Urinary bladder (tissue), 4 donors: ENCODE data around the gene NBEA. TPM values are rescaled to one million over a fixed set of nuclear protein-coding genes. Genes with fewer than 3 reads are reported as not detected.

ENCODE experiments used
- DNase-seq: peaks from one replicate; pipeline ENCODE4 v3.0.0-alpha.2; 2015; ENCODE audit errors: extremely low spot score
- H3K27ac ChIP-seq: one replicate; pipeline ENCODE4 v1.5.1; 2013; ENCODE audit warnings: low read depth, mild to moderate bottlenecking, moderate library complexity
- H3K36me3 ChIP-seq: one replicate; pipeline ENCODE4 v1.6.1; 2013; ENCODE audit warnings: mild to moderate bottlenecking, moderate library complexity; ENCODE audit not compliant: insufficient read depth
- H3K4me1 ChIP-seq: one replicate; pipeline ENCODE4 v1.6.1; 2013; ENCODE audit warnings: mild to moderate bottlenecking, moderate library complexity; ENCODE audit not compliant: insufficient read depth
- H3K4me3 ChIP-seq: one replicate; pipeline ENCODE4 v1.5.1; 2013; ENCODE audit warnings: low read depth, low read length
- WGBS: extraction: QIAGEN DNeasy Blood & Tissue Kit; methylation state at CpG from one replicate; pipeline ENCODE4 v1.1.7; 2013; 5-methylcytosine and 5-hydroxymethylcytosine counted together
- polyA plus RNA-seq: library from polyadenylated mRNA; stranded (reverse); fragments of 200-250 nt; gene quantifications from one replicate; pipeline ENCODE4 v1.2.3, GENCODE V29; 2013
- total RNA-seq: library from RNA; depleted of rRNA; stranded (reverse); fragments of >200 nt; gene quantifications from one replicate; pipeline ENCODE4 v1.2.3, GENCODE V29; 2014
- donor health status: healthy with polysubstance abuse.
- donor health status: healthy.

Gene NBEA
- total and polyA plus RNA-seq, 2 donors: 16.9 to 84.3 TPM

DNA sequence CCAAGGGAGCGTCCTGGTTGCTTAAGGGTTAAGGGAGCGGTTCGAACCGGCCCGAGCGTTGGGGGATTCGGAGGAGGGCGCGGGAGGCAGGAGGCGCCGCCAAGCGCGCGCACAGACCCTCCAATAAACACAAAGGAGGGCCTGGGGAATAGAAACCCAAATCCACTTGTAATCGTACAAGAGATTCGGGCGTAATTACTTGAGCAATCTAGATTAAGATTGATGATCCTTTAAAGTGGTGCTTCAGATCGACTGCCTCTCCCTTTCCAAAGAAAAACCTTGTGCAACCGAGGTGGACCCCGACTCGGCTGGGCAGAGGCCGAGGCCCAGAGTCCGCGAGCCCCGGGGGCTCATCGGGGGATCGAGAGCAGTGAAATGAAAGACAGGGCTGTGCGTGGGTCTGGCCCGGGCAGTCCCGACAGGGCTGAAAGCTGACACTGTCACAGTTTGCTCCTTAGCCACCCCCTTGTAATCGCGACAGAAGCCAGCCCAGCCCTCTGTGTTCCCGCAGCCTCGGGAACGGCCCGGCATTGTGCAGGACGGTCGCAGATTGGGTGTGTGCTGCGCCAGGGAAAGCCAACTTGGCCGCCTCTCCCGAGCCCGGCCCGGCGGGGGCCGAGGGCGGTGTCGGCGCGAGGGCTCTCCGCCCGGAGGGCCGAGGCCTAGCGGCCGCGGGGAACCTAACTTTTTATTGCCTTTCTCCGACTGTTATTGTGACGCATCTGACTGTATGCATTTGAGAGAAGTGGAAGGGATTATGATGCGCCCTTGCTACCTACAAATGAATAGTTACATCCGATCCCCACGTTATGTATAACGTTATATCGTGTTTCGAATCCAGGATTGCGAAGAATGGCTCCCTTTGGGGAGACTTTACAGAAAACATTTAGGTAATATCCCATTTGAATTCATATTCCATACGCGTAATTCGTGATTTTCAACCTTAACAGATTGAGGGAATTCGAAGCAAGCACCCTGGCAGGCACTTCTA, 528.9 kb downstream of the NBEA start:
- Histone ChIP-seq H3K4me1 (no peaks in the 10 kb centered on the region), H3K27ac (peak overlapping the region; percentile 76), H3K4me3 (peak overlapping the region; percentile 46), H3K36me3 (no peaks in the 10 kb centered on the region)
- no peak for DNase-seq
- WGBS: 23% methylated on average over 68 of the region's 68 CpGs

DNA sequence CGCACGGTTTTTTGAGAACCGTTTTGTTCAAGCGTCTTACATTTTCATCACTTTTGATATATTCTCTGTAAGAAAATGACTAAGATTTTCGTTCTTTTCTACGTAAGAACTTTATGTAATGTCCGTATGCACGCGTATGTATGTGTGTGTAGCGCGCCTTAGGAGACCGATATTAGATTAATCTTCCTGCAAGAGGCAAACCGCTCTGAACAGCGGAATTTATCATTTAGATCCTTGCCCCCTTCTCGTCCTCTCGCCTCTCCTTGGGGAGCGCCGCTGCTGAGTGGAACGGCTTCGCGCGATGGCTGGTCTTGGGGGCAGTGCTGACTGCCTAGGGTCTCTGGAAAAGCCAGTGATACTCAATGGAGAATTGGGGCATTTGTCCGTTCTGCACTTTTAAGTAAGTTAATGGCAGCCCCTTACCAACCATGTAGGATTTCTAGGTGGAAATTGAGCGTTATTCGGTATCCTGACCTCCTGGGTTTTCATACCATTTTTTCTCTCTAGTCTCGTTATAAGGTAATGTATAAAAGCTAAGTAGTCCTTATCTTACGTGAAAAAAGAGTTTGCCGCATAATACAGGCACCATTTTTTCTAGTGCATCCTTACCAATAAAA, 529.7 kb downstream of the NBEA start:
- DNase-seq: no peak
- WGBS: 67% methylated on average over 28 of the region's 28 CpGs
- Histone ChIP-seq H3K27ac (peak overlapping the region; percentile 6), H3K4me1 (no peaks in the 10 kb centered on the region), H3K4me3 (no peak overlapping the region), H3K36me3 (no peaks in the 10 kb centered on the region)

DNA sequence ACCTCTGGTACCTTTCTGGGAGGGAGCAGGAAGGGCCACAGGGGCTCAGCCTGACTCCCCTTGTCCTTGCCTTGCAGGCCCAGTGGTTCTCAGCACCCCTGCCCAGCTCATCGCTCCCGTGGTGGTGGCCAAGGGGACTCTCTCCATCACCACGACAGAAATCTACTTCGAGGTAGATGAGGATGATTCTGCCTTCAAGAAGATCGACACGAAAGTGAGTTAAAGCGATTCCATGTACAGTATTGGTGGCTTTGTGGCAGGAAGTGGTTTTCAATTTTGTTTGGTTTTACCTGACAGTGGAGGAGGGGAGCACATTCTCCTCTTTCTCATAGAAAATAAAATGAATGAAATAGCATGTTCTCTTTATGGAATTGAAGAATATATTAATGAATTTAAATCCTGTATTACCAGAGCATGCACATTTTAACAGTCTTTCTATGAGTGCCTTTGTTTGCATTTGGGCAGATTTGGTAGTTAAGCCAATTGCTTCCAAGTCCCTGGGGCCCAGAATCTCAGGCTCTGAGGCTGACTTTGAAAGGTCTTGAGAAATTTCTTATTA, 530.3 kb downstream of the NBEA start:
- H3K4me3 ChIP-seq: no peak overlapping the region
- WGBS: 77% methylated on average over 7 of the region's 7 CpGs

DNA sequence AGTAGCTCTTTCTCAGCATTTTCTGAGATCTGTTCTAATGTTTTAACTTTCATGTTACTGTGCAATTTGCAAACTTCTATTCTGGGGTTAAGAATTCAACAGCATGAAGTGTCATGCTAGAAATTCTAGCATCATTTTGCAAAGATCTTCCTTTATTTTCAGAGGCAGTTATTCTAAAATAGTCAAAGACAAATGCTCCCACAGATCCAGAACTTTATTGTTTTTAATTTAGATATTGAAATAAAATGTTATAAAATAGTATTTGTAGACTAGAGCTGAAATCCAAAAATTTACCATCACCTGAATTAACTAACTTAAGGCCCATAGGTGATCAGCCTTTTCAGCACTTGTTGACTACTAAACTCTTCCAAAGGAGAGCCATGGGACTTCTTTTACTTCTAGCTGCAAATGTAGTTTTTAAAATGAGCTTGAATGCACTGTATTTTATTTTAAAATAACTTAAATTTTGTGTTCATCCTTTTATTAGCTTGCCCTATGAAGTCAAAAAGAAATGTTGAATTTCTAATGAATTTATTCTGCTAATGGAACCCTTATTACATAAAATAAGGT, 531.2 kb downstream of the NBEA start:
- Histone ChIP-seq H3K4me3 (no peak overlapping the region), H3K36me3 (no peaks in the 10 kb centered on the region), H3K4me1 (no peaks in the 10 kb centered on the region), H3K27ac (no peak overlapping the region)
- no peak for DNase-seq

More for the DNA sequence above, 530.3 kb downstream of the NBEA start:
- no peak for DNase-seq
- H3K36me3 ChIP-seq: no peaks in the 10 kb centered on the region
- no peak overlapping the region for H3K27ac ChIP-seq
- H3K4me1 ChIP-seq: no peaks in the 10 kb centered on the region

DNA sequence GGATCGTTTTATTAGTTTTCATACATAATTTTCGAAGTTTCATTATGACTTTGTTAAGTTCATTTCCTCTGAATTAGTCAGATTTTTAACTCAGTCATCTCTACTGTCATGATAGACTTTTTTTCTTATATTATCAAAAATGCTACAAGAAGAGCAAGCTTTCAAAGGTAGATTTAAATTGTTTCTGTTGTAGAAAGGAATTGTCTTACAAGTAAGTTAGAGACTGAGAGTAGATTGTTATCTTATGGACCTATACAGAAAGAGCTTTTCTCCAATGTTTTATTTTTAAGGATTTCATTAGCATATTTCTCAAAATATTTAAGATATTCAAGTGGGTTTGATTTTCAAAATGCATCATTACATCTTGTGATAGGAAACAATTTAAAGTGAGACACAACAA, 531.7 kb downstream of the NBEA start:
- Histone ChIP-seq H3K27ac (no peak overlapping the region), H3K36me3 (no peaks in the 10 kb centered on the region), H3K4me3 (no peak overlapping the region), H3K4me1 (no peaks in the 10 kb centered on the region)
- no peak for DNase-seq
- 83% methylated on average over 2 of the region's 2 CpGs for WGBS

DNA sequence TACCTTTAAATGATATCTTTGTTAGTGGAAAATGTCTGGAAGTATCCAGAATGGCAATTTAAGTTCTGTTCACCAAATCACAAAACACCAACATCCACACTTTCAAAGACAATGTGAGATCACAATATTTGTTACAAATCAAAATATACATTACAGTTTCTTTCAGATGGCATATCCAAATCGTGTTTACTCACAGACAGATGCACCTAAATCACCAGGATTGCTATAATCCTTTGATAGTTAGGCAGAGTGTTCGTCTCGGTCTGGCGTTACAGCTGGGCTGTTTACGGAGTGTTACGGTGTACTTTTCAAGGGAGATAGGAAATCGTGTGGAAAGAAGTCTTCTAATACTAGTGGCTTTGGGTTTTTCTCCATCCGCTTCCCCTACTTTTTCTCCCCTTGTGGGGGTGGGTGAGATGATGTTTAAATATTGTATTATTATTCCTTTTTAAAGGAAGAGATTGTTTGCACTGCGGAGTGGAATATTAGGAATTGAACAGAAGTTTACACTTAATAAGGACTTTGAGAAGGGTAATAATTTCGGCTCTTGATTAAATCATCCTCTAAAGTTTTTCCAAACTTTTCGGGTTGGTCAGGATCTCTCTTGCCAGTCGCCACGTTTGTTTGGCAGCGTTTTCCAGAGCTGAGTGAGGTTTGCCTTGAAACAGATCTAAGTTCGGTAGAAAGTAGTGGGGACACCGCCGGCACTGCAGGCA, 532.6 kb downstream of the NBEA start:
- DNase-seq: no peak
- H3K4me1 ChIP-seq: no peaks in the 10 kb centered on the region
- 42% methylated on average over 17 of the region's 17 CpGs for WGBS
- peak overlapping the region; percentile 38 for H3K4me3 ChIP-seq
- no peak overlapping the region for H3K27ac ChIP-seq
- H3K36me3 ChIP-seq: no peaks in the 10 kb centered on the region

DNA sequence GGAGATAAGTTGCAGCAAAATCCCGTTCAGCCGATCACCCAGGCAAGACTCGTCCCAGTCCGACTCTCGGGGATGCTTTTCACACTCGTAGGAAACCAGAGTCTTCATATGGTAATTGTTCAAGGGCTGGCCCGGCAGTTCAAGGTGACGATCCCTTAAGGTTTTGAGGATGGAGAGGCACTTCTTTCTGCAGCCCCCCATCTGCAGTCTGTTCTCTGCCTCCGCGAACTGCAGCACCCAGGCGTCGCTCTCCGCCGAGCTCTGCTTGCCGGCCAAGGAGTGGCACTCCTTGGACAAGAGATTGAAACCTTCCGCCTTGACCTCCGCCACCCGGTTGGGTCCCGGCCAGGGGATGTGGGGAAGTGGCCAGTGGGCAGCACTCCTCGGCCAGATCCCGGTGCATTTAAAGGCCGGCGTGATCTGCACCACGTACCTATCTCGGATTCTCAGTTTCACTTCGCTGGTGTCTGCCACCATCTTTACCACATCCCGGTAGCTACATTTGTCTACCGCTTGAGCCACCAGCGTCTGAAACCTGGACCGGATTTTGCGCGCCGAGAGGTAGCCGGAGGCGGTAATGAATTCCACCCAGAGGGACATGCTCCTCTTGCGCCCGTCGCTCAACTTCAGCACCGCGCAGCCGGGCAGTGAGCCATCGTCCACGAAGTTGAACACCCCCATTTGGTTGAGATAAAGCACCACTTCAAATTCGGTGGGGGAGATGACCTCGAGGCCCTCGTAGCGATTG, 533.3 kb downstream of the NBEA start:
- DNase-seq: no peak
- H3K27ac ChIP-seq: peak overlapping the region; percentile 29
- H3K4me3 ChIP-seq: peak overlapping the region; percentile 38
- WGBS: 36% methylated on average over 47 of the region's 47 CpGs
- H3K36me3 ChIP-seq: no peaks in the 10 kb centered on the region
- H3K4me1 ChIP-seq: no peaks in the 10 kb centered on the region

DNA sequence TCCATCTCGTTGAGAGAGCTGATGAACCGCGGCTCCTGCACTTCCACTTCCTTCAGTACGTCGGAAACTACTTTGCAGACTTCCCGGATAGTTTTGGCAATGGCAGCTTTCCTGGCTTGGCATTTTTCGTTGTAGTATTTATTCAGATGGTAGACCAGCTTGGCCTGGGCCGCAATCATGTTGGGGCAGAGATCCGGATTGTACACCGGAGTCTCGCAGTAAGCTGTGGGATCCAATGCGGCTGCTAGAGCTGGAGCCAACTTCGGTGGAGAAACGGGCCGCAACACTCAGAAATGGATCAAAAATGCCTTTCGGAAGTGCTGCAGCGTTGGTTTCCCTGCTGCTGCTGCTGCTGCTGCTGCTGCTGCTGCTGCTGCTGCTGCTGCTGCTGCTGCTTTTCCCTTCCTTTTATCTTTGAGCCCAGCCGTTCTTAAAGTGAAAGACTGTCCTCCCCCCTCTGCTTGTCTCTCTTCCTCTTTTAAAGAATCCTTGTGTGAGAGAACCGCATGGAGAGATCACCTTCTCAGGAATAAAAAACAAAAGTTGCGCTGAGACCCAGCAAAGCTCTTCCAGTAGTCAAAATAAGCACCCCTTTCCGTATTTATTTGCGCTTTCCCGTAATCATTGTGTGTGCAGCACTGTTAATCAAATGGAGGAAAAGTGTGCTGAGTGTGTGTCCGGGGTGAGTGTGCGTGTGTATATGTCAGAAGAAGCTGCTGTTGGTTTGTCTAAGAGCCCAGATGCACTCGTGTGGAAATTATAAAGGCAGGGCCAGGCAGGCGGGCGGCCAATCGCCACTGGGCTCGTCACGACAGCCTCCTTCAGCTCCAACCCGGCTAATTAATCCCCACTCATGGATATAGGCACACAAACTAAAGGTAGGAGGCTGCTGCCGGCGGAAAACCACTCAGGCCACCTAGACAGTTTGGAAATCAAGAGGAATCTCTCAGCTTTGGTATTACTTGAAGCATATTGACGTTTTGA, 534.2 kb downstream of the NBEA start, which contains the start of gene MAB21L1:
MAB21L1 (minus strand) TSS at position 730 of the 984 bp plus-strand sequence; CDS start at position 179, 551 bp downstream.
- peak within 1 kb of the TSS; percentile 29 for H3K27ac ChIP-seq
- H3K4me3 ChIP-seq: peak within 1 kb of the TSS; percentile 38
- H3K4me1 ChIP-seq: no peaks in the 10 kb centered on the region
- DNase-seq: no peak
- H3K36me3 ChIP-seq: no peaks in the 10 kb centered on the region
- 50% methylated on average over 35 of the region's 35 CpGs for WGBS

DNA sequence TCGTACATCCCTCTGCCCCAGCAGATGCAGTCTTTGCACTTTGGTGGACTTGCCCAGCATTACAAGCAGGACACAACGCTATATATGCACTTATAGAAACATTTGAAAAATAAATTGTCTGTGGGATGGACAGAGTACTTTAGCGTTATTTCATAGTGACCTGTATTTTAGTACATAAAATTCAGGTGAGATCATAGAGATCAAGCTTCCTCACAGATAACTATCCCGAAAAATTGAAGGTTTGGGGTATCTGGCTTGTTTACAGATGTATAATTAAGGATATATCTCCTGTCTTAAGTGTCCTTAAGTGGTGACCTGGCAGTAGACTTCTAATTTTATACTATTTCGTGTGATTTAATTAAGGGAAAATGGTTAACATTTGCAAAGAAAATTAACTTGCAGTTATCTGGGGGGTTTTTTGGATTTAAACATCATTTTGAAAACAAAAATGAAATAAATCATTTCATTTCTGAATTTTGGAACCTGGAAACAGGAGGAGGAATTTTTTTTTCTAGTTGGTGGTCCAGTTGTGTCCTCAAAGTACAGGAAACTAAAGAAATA, 535.4 kb downstream of the NBEA start:
- H3K36me3 ChIP-seq: no peaks in the 10 kb centered on the region
- H3K27ac ChIP-seq: no peak overlapping the region
- WGBS: 81% methylated on average over 5 of the region's 5 CpGs
- no peaks in the 10 kb centered on the region for H3K4me1 ChIP-seq
- H3K4me3 ChIP-seq: no peak overlapping the region
- no peak for DNase-seq

DNA sequence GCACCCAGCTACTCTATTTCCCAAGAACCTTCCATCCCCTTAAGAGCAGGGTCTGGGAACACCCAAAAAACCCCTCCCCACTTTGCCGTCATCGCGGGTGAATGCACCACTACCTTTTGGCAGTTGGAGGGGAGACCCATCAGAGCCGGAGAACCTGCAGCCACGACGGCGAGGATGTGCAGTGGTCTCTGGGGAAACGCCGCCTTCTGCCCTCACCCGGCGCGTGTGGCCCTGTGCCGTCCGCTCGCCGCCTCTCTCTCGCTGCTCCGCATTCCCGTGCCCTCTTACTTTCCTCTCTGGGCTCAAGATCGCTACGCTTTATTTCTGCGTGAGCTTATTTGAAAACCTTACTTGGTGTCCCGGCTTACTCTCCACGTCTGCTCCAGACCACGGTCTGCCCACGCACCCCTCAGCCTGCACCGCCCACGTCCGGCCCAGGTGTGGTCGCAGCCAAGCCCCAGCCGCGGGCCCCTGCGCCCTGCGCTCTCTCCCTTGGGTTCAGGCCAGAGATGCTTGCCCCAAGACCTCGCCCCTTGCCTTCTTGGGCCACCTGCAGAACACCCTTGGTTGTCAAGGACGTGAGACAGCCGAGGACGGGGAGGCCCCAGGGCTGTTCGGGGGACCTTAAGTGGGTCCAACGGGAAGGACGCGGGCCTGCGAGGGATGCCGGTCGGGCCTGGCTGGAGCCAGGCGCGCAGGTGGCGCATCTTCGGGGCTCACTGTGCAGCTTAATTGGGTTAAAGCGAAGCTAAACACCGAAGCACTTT, 536.4 kb downstream of the NBEA start:
- H3K4me3 ChIP-seq: no peak overlapping the region
- 60% methylated on average over 51 of the region's 51 CpGs for WGBS
- no peak overlapping the region for H3K27ac ChIP-seq

DNA sequence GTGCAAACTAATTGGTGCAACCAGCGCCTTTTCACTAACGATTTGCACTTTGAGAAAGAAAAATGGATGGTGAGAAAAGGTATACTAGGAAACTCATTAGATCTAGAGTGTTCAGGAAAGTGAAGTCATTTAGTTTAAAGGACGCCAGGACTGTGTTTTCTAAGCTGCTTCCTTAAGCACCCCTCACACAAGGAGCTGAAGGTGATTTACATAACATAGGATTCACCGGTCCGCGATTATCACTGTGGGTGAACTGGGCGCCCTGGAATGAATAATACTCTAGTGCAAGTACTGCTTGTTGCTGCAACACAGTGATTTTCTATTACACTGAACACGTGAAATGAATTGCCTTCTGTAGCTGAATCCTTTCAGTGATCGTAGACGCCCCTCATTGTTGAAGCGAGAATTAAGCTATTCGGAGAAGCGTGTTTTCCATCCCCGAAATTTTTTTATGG, 537.0 kb downstream of the NBEA start:
- no peak overlapping the region for H3K4me3 ChIP-seq
- H3K27ac ChIP-seq: no peak overlapping the region
- WGBS: 83% methylated on average over 14 of the region's 14 CpGs
- no peaks in the 10 kb centered on the region for H3K4me1 ChIP-seq
- no peak for DNase-seq
- H3K36me3 ChIP-seq: no peaks in the 10 kb centered on the region

More for the DNA sequence above, 536.4 kb downstream of the NBEA start:
- Histone ChIP-seq H3K4me1 (no peaks in the 10 kb centered on the region), H3K36me3 (no peaks in the 10 kb centered on the region)
- DNase-seq: no peak
